ACC112 (cell line): ENCODE measurements around the gene SCN4A.

Experiments used
- H2AFZ ChIP-seq: fragments of 200-600 bp; sonication (generic); one replicate; pipeline ENCODE4 v1.6.0; 2017; ENCODE audit warnings: antibody characterized with exemption, low read length; ENCODE audit not compliant: unreplicated experiment
- H3K27ac ChIP-seq: fragments of 200-600 bp; sonication (generic); 2 replicates; pipeline ENCODE4 v1.5.1; 2014; ENCODE audit warnings: low read depth, mild to moderate bottlenecking, antibody characterized with exemption, low read length, moderate library complexity
- H3K27me3 ChIP-seq: fragments of 200-600 bp; sonication (generic); 2 replicates; pipeline ENCODE4 v1.6.1; 2014; ENCODE audit warnings: mild to moderate bottlenecking, antibody characterized with exemption, low read length, moderate library complexity, mixed read lengths; ENCODE audit not compliant: insufficient read depth
- H3K36me3 ChIP-seq: fragments of 200-600 bp; sonication (generic); 2 replicates; pipeline ENCODE4 v1.6.1; 2016; ENCODE audit warnings: mild to moderate bottlenecking, antibody characterized with exemption, low read length, moderate library complexity, mixed read lengths; ENCODE audit not compliant: insufficient read depth
- H3K4me1 ChIP-seq: fragments of 200-600 bp; sonication (generic); one replicate; pipeline ENCODE4 v1.6.1; 2016; ENCODE audit warnings: low read length, mixed read lengths; ENCODE audit not compliant: insufficient read depth, unreplicated experiment, control insufficient read depth
- H3K4me3 ChIP-seq: fragments of 200-600 bp; sonication (generic); 2 replicates; pipeline ENCODE4 v1.5.1; 2014; ENCODE audit warnings: mild to moderate bottlenecking, low read depth, low read length
- H3K79me2 ChIP-seq: fragments of 200-600 bp; sonication (generic); one replicate; pipeline ENCODE4 v1.6.0; 2016; ENCODE audit warnings: low read length; ENCODE audit not compliant: control insufficient read depth, unreplicated experiment, insufficient read depth

Gene SCN4A

GRCh38 chr17:64001091-64001579, 28.4 kb upstream of the SCN4A start:
- no peaks in the 10 kb centered on the region for H3K79me2 ChIP-seq

GRCh38 chr17:63999680-64000531, 27.2 kb upstream of the SCN4A start:
- Histone ChIP-seq H3K79me2 (no peaks in the 10 kb centered on the region), H3K4me3 (no peak overlapping the region), H3K27ac (no peak overlapping the region), H3K4me1 (peaks cover 13% of the 10 kb centered on the region), H3K36me3 (no peaks in the 10 kb centered on the region), H3K27me3 (peaks cover 13% of the 10 kb centered on the region; the same call in 1 of the 2 replicates), H2AFZ (no peak overlapping the region)

More at GRCh38 chr17:64001091-64001579, 28.4 kb upstream of the SCN4A start:
- H3K36me3 ChIP-seq, result no peaks in the 10 kb centered on the region
- peaks cover 21% of the 10 kb centered on the region for H3K4me1 ChIP-seq
- H3K27me3 ChIP-seq, result peaks cover 13% of the 10 kb centered on the region; the same call in 1 of the 2 replicates
- no peak overlapping the region for H2AFZ ChIP-seq
- no peak overlapping the region for H3K27ac ChIP-seq
- no peak overlapping the region for H3K4me3 ChIP-seq

- Histone ChIP-seq H3K4me3 (peak overlapping the region; percentile 79), H3K36me3 (no peaks in the 10 kb centered on the region), H3K4me1 (peaks cover 13% of the 10 kb centered on the region), H3K27me3 (peaks cover 17% of the 10 kb centered on the region; the same call in 1 of the 2 replicates), H3K79me2 (no peaks in the 10 kb centered on the region), H3K27ac (no peak overlapping the region), H2AFZ (peak overlapping the region; percentile 51)
Measured at GRCh38 chr17:63998721-63999679, 26.3 kb upstream of the SCN4A start.

- no peaks in the 10 kb centered on the region for H3K79me2 ChIP-seq
- H3K4me1 ChIP-seq, result peaks cover 13% of the 10 kb centered on the region
- peak within 1 kb of the TSS; percentile 51 for H2AFZ ChIP-seq
- peak within 1 kb of the TSS; percentile 79 for H3K4me3 ChIP-seq
- peaks cover 23% of the 10 kb centered on the region; the same call in 1 of the 2 replicates for H3K27me3 ChIP-seq
- H3K36me3 ChIP-seq, result no peaks in the 10 kb centered on the region
- H3K27ac ChIP-seq, result no peak within 1 kb of the TSS
Measured at GRCh38 chr17:63998050-63998720, 25.5 kb upstream of the SCN4A start, which contains the start of gene PRR29. Gene PRR29 (plus strand): TSS chr17:63998351. CDS start chr17:63998365, 14 bp downstream.

GRCh38 chr17:63997341-63998048, 24.8 kb upstream of the SCN4A start:
- H3K4me1 ChIP-seq, result peaks cover 13% of the 10 kb centered on the region
- H3K27ac ChIP-seq, result no peak overlapping the region
- peak overlapping the region; percentile 79 for H3K4me3 ChIP-seq
- no peaks in the 10 kb centered on the region for H3K79me2 ChIP-seq
- no peak overlapping the region for H2AFZ ChIP-seq
- no peaks in the 10 kb centered on the region for H3K36me3 ChIP-seq
- H3K27me3 ChIP-seq, result peaks cover 27% of the 10 kb centered on the region

GRCh38 chr17:63996430-63997182, 23.9 kb upstream of the SCN4A start:
- H3K79me2 ChIP-seq, result no peaks in the 10 kb centered on the region
- H3K27me3 ChIP-seq, result peaks cover 36% of the 10 kb centered on the region
- peaks cover 6% of the 10 kb centered on the region for H3K4me1 ChIP-seq
- no peak overlapping the region for H3K27ac ChIP-seq
- H3K36me3 ChIP-seq, result no peaks in the 10 kb centered on the region
- H2AFZ ChIP-seq, result no peak overlapping the region
- H3K4me3 ChIP-seq, result no peak overlapping the region

GRCh38 chr17:63995626-63996025, 22.9 kb upstream of the SCN4A start:
- no peak overlapping the region for H3K4me3 ChIP-seq
- no peak overlapping the region for H2AFZ ChIP-seq
- H3K4me1 ChIP-seq, result peaks cover 4% of the 10 kb centered on the region
- no peaks in the 10 kb centered on the region for H3K36me3 ChIP-seq
- peaks cover 38% of the 10 kb centered on the region for H3K27me3 ChIP-seq
- H3K27ac ChIP-seq, result no peak overlapping the region
- H3K79me2 ChIP-seq, result no peaks in the 10 kb centered on the region

GRCh38 chr17:63993368-63993985, 20.8 kb upstream of the SCN4A start:
- H3K79me2 ChIP-seq, result no peaks in the 10 kb centered on the region
- peaks cover 38% of the 10 kb centered on the region for H3K27me3 ChIP-seq
- H3K4me1 ChIP-seq, result peaks cover 6% of the 10 kb centered on the region
- no peak overlapping the region for H3K27ac ChIP-seq
- no peak overlapping the region for H2AFZ ChIP-seq
- H3K36me3 ChIP-seq, result no peaks in the 10 kb centered on the region
- no peak overlapping the region for H3K4me3 ChIP-seq

GRCh38 chr17:63991611-63992010, 18.9 kb upstream of the SCN4A start:
- H3K27ac ChIP-seq, result no peak overlapping the region
- no peak overlapping the region for H3K4me3 ChIP-seq
- peaks cover 25% of the 10 kb centered on the region for H3K27me3 ChIP-seq
- H3K36me3 ChIP-seq, result no peaks in the 10 kb centered on the region
- H3K4me1 ChIP-seq, result peaks cover 3% of the 10 kb centered on the region
- no peaks in the 10 kb centered on the region for H3K79me2 ChIP-seq
- H2AFZ ChIP-seq, result no peak overlapping the region
